Epidermal melanocyte (primary cell): ENCODE data around the gene SDR39U1.

Experiments used
- DNase-seq: peaks from one replicate; pipeline ENCODE4 v3.0.0; 2011; ENCODE audit warnings: low spot score; ENCODE audit not compliant: insufficient read length

The SDR39U1 gene

GRCh38 chr14:24411443-24412389 lies 30.9 kb downstream of the SDR39U1 start:
- DNase-seq: peak; percentile 65

GRCh38 chr14:24409956-24410355 lies 32.6 kb downstream of the SDR39U1 start:
- no peak for DNase-seq

- no peak for DNase-seq
Observed at GRCh38 chr14:24409192-24409591, 33.4 kb downstream of the SDR39U1 start.

- peak; percentile 57 for DNase-seq
Observed at GRCh38 chr14:24408764-24409163, 33.8 kb downstream of the SDR39U1 start.

GRCh38 chr14:24407608-24408325 lies 34.8 kb downstream of the SDR39U1 start:
- DNase-seq: no peak

- no peak for DNase-seq
Observed at GRCh38 chr14:24406416-24406815, 36.2 kb downstream of the SDR39U1 start.

- no peak for DNase-seq
Observed at GRCh38 chr14:24404814-24405213, 37.8 kb downstream of the SDR39U1 start.

- no peak for DNase-seq
Observed at GRCh38 chr14:24403294-24403998, 39.1 kb downstream of the SDR39U1 start.

GRCh38 chr14:24401810-24402702 lies 40.5 kb downstream of the SDR39U1 start:
- no peak for DNase-seq

- DNase-seq: no peak
Observed at GRCh38 chr14:24399999-24400718, 42.4 kb downstream of the SDR39U1 start.

- DNase-seq: no peak
Observed at GRCh38 chr14:24399447-24399822, 43.1 kb downstream of the SDR39U1 start.

- no peak for DNase-seq
Observed at GRCh38 chr14:24398653-24399446, 43.7 kb downstream of the SDR39U1 start, which contains the start of gene NYNRIN. TSS of gene NYNRIN (plus strand) at chr14:24399003. CDS start at chr14:24399247, 244 bp downstream.

- DNase-seq: no peak
Observed at GRCh38 chr14:24398293-24398652, 44.3 kb downstream of the SDR39U1 start.

- DNase-seq: no peak
Observed at GRCh38 chr14:24397639-24398292, 44.8 kb downstream of the SDR39U1 start.

GRCh38 chr14:24395609-24396582 lies 46.7 kb downstream of the SDR39U1 start:
- no peak for DNase-seq

- no peak for DNase-seq
Observed at GRCh38 chr14:24394275-24394674, 48.3 kb downstream of the SDR39U1 start.

- no peak for DNase-seq
Observed at GRCh38 chr14:24392325-24393091, 50.1 kb downstream of the SDR39U1 start.
